GM19324 (cell line): ENCODE measurements around the gene KCNK17.
"Not testable (repeated sequence)": the region's sequence is repeated elsewhere in the genome, so short reads cannot be mapped to it uniquely, and the experiment has no call there.

Experiments
- ATAC-seq: cut with Tn5 transposase; IDR thresholded peaks from one replicate; pipeline ENCODE4 v1.9.1; 2021; ENCODE audit warnings: mild to moderate bottlenecking, moderate library complexity; ENCODE audit not compliant: unreplicated experiment, low FRiP score

The KCNK17 gene

DNA sequence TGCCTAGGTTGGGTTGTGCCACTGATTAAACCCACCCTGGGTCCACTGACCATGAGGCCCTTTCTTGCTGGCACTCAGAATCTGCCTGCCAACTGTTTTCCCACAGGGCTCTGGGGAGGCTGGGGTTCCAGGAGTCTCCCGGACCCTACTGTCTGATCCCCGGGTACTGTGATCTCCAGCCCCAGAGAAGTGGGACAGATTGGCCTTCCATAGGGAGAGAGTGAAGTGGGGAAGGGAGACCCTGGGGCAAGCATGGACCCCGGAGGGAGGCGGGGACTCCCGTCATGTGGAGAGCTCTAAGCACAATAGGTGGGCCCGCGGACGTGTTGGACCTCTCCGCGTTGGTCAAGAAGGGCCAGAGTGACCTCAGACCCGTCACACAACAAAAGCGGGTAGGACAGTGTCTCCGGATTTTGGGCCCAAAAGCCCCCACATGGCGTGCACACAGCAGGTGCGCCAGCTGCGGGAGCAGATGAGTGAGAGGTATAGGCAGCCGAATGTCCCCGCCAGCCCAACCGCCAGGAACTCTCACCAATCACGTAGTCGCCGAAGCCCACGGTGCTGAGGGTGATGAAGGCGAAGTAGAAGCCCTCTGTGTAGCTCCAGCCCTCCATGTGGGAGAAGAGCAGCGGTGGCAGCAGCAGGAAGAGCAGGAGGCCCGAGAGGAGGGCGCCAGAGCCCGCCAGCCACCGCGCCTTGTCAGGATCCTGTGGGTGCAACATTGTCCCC is 10.6 kb downstream of the KCNK17 start:
- ATAC-seq, result no peak

DNA sequence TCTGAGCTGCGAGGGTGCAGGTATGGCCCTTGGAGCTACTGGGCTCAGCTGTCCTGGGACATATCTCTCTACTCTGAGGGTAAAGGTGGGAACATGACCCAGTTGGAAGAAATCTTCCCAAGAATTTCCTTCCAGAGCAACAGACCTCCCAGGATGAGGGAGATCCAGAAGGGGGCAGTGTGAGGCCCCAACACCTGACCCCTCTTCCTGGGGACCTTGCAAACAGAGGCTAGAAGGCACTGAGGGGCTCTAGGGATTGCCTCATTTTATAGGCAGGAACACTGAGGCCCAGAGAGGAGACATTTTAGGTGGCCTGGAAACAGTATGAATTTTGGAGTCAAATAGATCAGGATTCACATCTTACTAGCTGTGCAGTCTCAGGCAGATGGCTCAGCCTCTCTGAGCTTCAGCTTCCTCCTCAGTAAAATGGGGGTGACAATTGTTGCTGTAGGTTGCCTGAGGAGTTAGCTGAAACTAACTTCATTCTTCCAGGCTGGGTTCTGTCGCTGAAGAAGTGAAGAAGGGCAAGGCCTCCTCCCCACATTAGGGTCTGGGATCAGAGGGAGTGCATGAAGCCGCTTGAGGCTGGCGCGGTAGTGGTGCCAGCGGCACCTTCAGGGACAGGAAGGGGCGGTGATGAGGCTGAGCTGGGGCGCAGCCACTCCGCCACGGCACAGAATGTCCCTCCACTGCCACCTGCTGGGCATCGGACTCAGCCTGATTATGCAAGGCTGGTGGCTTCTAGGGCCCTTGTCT is 11.4 kb downstream of the KCNK17 start:
- no peak for ATAC-seq

- ATAC-seq, result no peak
Measured at GRCh38 chr6:39302011-39302410, 12.2 kb downstream of the KCNK17 start.

DNA sequence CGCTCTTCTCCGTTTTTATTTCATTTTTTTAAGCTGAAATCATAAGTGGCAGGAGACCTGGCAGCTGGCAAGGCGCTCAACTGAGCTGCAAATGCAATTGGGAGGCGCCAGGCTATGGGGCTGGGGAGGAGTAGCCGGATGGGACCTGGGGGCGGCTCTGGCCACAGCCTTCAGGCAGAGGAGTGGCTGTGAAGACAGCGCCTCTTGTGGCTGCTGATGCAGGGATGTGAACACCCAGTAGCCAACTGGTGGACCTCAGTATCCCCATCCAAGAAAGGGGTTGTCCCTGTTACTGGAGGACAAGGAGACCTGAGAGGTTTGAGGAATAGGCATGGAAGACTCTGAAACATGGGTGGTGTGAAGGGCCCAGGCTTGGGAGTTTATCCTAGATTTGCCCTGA is 12.6 kb downstream of the KCNK17 start:
- ATAC-seq, result no peak

DNA sequence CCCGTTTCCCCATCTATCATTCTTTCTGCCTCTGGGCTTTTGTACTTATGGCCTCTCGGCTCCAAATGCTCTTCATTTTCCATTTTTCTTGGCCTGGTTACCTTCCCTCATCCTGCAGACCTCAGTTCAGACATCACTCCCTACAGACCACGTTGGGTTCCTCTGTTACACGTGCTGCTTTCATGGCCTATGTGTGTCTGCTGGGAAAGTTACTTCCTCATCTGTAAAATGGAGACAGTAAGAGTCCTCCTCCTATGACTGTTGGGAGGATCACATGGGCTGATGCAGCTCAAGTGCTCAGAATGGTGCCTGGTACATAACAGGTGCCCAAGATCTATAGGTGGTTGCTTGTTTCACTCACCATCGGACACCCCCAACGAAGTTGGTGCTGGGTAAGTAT is 13.5 kb downstream of the KCNK17 start:
- no peak for ATAC-seq

DNA sequence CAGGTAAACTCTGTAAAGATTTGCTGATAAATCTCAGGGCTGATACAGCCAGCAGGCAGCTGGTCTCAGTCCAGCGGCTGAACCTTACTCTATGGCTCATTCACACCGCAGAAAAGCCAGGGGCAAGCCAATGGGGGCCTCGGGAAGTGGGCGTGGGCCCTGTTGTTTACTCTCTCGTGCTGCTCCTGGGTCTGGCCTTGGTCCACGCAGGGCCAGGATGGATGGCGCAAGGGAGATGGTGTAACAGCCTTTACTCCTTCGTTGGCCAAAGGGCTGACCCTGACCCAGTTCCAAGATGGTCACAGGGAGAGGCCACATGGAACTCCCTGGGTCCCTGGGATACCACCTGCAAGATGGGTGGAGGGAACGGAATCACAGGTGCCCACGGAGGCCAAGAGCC is 16.2 kb downstream of the KCNK17 start:
- ATAC-seq, result no peak

DNA sequence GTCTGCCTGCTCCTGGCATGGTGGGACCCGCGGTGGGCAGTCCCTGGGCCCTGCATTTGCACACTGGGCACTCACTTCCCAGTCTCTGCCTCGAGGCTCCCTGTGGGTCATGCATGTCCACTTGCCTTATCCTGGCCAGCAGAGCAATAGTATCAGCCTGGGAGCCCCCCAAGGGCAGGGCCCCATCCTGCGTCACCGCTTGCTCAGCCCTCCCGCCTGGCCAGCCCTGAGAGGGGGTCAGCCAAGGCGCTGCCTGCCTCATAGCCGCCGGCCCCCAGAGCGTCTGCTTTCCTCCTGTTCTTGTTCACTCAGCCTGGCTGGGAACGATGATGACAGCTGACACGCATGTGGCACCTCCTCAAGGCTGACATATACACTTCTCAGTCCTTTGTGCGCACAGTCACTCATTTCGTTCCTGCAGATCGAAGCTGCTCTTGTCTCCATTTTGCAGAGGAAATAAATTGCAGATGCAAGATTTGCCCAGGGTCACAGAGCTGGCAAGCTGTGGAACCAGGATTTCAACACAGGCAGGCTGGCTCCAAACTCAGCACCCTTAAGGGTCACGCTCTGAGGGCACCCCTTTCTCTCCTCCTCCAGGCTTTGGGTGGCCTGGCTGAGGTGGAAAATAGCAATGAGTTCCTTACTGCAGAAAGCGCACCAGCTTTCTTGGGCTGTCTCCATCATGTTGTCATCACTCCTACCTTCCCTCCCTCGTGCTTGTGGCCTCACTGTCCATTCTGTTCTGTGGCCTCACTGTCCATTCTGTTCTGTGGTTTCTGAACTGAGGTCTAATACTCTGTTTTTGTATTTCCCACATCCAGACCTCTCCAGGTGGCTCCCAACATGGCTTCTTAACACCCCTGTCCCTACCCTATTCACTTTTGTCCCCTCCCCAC is 17.2 kb downstream of the KCNK17 start:
- ATAC-seq, result no peak

GRCh38 chr6:39295611-39296011 is 18.6 kb downstream of the KCNK17 start:
- no peak for ATAC-seq

DNA sequence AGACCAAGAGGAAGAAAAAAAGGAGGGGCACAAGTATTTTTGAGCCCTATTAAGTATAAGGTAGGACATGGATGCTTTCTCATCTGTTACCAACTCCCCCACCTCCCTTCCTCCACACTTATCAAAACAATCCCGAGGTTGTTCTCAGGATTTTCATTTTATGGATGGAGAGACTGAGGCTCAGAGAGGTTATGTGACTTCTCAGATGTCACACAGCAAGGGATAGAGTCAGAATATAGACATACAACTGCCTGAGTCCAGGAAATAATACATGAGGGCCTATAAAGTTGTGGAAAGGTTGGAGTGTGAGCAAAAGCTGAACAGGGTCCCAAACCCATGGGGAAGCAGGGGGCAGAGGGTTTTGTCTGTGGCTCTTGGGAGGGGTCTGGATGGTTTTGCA is 19.3 kb downstream of the KCNK17 start:
- no peak for ATAC-seq

DNA sequence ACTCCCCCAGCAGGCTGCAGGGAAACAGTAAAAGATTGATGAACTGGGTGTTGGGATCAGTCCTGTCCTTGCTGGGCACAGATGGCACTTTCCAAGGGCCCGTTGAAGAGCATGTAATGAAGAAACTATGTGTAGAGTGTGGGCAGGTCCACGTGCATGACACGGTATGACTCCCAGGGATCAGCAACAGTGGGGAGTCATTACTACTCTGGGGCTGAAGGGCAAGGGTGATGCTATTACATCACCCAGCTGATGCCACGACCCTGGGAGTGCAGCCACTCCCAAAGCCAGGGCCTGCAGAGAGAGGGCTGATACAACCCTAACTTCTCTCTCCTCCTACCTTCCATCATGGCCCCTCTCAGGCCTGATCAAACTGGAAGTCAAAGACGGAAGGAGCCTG is 20.1 kb downstream of the KCNK17 start:
- no peak for ATAC-seq

DNA sequence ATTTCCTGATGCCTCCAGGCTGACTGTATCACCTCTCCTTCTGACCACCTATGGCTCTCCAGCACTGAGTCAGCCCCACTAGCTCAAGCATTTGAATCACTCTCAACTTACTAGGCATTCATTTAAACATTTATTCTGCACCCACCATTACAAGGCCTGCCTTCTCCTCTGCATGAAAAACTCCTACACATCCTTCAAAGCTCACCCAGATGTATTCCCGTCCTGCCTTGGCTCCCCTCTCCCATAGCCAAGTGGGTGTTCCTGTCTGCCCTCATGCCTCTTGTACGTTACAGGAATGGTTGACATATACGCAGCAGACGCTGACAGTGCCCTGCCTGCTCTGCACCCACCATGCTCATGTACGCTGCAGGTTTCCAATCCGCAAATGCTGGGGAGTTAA is 21.6 kb downstream of the KCNK17 start:
- ATAC-seq, result no peak

DNA sequence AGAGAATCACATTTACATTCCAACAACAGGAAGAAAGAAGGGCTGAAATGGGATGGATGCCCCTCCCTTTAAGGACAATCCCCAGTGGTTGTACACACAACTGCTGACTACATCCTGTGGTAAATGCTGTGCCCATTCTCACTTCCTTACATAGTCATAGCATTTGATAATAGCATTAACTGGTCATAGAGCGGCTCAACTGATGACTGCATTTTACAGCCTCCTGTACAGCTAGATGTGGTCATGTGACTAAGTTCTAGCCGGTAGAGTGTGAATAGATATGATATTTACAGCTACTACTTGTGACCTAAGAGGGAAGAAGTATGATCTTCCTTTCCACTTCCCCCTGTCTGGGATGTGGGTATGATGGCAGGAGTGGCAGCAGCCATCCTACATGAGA is 24.7 kb downstream of the KCNK17 start:
- ATAC-seq, result no peak

DNA sequence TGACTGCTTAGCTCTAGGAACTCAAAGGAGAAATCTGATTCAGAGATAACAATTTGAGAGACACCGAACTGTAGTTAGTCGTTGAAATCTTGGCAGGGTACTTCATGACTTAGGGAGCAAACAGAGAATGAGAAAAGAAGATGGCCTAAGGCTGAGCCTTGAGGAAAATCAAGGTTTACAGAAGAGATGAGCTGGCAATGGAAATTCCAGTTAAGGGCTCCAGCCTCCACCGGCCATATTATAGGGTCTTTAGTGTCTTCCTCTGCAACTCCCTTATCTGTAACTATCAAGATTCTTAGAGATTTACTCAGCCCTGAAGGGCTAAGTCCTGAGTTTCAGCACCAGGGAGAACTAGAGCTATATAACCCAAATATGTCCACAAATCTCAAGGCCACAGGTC is 26.6 kb downstream of the KCNK17 start:
- ATAC-seq, result no peak

DNA sequence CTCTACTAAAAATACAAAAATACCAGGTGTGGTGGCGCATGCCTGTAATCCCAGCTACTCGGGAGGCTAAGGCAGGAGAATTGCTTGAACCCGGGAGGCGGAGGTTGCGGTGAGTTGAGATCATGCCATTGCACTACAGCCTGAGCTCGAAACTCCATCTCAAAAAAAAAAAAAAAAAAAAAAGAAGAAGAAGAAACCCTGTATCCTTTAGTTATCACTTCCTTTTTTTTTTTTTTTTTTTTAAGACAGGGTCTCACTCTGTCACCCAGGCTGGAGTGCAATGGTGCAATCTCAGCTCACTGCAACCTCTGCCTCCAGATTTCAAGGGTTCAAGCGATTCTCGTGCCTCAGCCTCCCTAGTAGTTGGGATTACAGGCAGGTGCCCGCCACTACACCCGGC is 27.6 kb downstream of the KCNK17 start:
- ATAC-seq, result not testable (repeated sequence)

- ATAC-seq, result no peak
Measured at GRCh38 chr6:39282774-39283173, 31.4 kb downstream of the KCNK17 start.

GRCh38 chr6:39281312-39281980 is 32.8 kb downstream of the KCNK17 start:
- no peak for ATAC-seq

DNA sequence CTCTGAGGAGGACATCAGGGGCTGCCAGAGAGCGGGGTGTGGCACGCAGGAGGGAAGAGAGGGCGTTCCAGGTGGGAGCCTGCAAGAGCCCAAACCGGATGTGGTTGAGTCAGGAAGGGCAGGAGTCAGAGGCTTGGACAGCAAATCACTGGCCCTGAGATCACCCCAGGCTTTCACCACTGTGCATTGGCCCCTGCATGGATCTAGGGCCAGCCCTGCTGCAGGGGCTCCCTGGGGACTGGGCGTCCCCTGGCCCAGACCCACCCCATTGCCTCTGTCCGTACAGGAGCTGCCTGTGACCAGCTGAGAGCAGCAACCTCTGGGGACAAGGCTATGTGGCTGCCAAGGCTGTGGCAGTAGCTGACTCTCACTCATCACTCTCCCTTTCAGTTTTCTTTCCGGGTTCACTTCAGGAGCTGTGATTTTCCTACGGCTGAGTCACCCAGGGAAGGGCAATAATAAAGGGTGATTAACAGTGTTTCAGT is 33.9 kb downstream of the KCNK17 start:
- no peak for ATAC-seq

GRCh38 chr6:39279539-39279938 is 34.7 kb downstream of the KCNK17 start:
- no peak for ATAC-seq

DNA sequence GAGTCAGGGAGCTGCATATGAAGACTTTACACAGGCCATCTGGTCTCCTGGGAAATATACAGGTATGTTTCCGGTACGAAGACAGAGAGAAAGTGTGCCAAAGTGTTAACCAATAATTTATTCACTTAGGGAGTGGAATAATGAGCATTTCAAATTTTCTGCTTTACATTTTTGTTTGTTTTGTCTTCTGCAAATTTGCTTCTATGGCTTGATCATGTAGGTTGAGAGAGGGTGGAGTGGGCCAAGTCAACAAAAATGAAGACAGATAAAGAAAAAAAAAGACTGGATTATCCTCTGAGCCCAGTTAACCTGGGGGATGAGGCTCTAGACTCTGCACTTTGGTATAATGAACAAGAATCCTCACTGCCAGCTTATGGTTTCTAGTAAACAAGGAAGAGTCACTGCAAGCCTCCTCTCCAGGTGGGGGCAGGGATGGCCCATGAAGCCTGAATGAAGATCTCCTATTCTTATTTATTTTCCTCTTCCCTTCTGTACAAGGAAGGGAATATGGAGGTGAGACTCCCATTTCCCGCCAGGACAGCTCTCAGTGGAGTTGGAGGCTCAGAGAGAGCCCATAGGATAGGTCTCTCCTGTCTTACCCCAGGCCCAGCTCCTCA is 37.7 kb downstream of the KCNK17 start:
- no peak for ATAC-seq

DNA sequence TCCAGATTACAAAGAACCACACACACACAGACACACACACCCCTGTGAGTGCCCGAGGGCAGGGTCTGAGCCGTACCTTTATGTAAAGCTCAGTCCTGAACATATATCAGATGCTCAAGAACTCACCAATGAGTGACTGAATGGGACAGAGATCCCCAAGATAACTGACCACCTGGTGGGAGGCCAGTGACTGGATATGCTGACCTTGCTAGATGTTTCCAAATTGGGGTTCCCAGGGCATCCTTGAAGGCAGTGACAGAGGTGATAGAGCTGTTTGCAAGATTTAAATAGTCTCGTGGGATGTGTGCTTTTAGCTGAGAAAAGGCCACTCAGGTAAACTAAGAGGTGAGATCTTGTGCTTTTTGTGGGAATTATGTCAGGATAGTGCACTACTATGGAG is 39.3 kb downstream of the KCNK17 start:
- no peak for ATAC-seq
